Measurements from ENCODE around the gene TXNRD2. TPM values are rescaled to one million over a fixed set of nuclear protein-coding genes. Genes with fewer than 3 reads are reported as not detected.

Gene TXNRD2
- total RNA-seq, 1 experiment from 2014 or later, result 38.2 TPM

- DNase-seq (ENCODE audit: extremely low read depth, low read depth), result no peak
Measured at GRCh38 chr22:19852177-19852781, 89.3 kb downstream of the TXNRD2 start.

- DNase-seq (ENCODE audit: extremely low read depth, low read depth), result no peak
Measured at GRCh38 chr22:19851291-19852176, 90.1 kb downstream of the TXNRD2 start.

GRCh38 chr22:19850763-19851109 lies 90.9 kb downstream of the TXNRD2 start:
- DNase-seq (ENCODE audit: extremely low read depth, low read depth), result no peak

GRCh38 chr22:19849835-19850762 lies 91.5 kb downstream of the TXNRD2 start:
- DNase-seq (ENCODE audit: extremely low read depth, low read depth), result no peak

- DNase-seq (ENCODE audit: extremely low read depth, low read depth), result no peak
Measured at GRCh38 chr22:19848298-19849224, 93.1 kb downstream of the TXNRD2 start.

GRCh38 chr22:19847345-19847632 lies 94.3 kb downstream of the TXNRD2 start:
- DNase-seq (ENCODE audit: extremely low read depth, low read depth), result no peak

- DNase-seq (ENCODE audit: extremely low read depth, low read depth), result no peak
Measured at GRCh38 chr22:19846620-19847344, 94.8 kb downstream of the TXNRD2 start.

GRCh38 chr22:19845054-19845722 lies 96.4 kb downstream of the TXNRD2 start:
- no peak for DNase-seq (ENCODE audit: extremely low read depth, low read depth)

GRCh38 chr22:19844377-19845053 lies 97.1 kb downstream of the TXNRD2 start:
- DNase-seq (ENCODE audit: extremely low read depth, low read depth), result no peak

GRCh38 chr22:19843857-19844376 lies 97.7 kb downstream of the TXNRD2 start:
- DNase-seq (ENCODE audit: extremely low read depth, low read depth), result no peak

- no peak for DNase-seq (ENCODE audit: extremely low read depth, low read depth)
Measured at GRCh38 chr22:19843107-19843856, 98.3 kb downstream of the TXNRD2 start.

GRCh38 chr22:19842393-19843106 lies 99.1 kb downstream of the TXNRD2 start:
- no peak for DNase-seq (ENCODE audit: extremely low read depth, low read depth)

GRCh38 chr22:19841641-19842392 lies 99.8 kb downstream of the TXNRD2 start:
- no peak for DNase-seq (ENCODE audit: extremely low read depth, low read depth)

GRCh38 chr22:19840955-19841640 lies 100.5 kb downstream of the TXNRD2 start:
- DNase-seq (ENCODE audit: extremely low read depth, low read depth), result no peak

GRCh38 chr22:19840059-19840458 lies 101.6 kb downstream of the TXNRD2 start:
- DNase-seq (ENCODE audit: extremely low read depth, low read depth), result no peak

- DNase-seq (ENCODE audit: extremely low read depth, low read depth), result no peak
Measured at GRCh38 chr22:19837915-19838314, 103.7 kb downstream of the TXNRD2 start.

All from NCI-H460 (cell line).